Skin of body (tissue), 2 donors: ENCODE measurements around the gene EEF2. TPM values are rescaled to one million over a fixed set of nuclear protein-coding genes. Genes with fewer than 3 reads are reported as not detected.

Source experiments
- DNase-seq: peaks from one replicate; lab custom pipeline; 2025; lab: John Stamatoyannopoulos, UW
- total RNA-seq: library from RNA; depleted of rRNA; stranded (reverse); fragments of >200 nt; gene quantifications from one replicate; pipeline ENCODE4 v1.2.3, GENCODE V29; 2014

EEF2 gene
- total RNA-seq, result 1,711 TPM

DNA sequence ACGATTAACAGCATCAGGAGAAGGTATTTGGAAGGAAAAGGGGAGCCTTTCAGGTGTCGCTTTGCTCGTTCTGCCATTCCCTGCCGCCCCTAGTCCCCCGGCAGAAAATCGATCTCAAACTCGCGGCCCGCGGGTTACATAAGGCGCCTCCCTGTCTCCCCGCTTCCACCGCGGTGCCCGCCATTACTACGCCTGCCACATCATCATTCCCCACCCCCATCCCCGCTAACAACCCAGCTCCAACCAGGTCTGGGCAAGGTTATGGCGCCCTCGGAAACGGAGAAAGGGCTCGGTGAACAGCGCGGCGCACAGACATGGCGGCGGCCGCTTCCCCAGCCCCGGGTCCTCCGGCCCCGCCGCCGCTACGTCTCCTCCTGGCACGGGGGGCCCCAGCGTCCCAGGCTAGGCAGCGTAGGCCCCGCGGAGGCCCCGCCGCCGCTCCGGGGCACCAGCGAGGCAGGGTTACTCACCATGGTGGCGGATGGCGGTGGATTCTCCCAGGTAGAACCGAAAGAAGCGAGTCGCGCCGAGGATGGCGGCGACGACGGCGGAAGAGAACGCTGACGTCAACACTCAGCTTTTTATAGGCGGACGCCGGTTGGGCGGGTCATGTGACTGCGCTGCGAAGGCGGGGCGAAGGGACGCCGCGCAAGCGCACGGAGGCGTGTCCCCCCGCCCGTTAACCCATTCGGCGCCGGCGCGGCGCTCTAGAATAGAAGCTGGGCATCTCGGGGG, at the start of gene EEF2:
TSS of gene EEF2 (minus strand) at position 556 of the 735 bp plus-strand sequence. CDS start at position 473, 83 bp downstream.
- DNase-seq, result peak; percentile 89

DNA sequence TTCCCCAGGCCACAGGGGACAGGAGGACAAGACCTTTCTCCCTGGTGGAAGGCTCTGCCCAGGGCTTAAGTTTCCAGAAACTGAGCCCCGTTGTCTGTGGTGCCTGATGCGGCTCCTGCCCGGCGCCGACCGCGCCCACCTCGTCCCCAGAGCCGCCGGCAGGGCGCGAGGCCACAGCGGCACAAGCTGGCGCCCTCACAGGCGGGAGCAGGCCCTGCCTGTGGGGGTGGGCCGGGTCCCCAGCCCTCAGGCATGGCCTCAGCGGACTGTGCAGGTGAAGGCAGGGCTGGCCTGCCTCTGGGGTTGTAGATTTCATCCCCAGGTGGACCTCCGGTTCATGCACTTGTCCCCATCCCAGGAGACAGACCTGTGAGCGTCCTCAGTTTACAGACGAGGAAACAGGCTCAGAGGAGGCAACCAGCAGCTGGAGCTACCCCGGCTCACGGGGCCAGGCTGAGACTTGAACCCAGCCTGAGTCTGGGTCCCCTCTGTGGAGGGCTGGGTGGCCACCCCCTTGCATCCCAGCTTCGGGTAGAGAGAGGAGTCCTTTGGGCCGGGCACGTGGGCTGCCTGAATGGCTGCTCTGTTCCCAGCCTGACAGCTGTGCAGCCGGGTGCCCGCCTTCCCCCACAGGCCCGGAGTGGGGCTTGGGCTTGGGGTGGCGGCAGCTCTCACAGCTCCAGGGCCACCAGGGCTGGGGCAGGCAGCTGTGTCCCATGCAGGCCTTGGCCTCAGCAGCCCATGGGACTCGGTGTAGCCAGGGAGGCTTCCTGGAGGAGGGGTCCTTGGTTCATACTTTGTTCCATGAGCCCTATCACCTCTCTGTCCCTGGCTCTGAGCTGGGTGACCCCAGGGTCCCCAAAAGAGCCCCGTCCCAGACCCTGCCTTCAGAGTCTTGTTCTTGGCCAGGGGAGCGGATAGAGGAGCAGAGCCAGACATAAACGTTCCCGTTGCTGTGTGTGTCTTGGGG, 49.1 kb upstream of the EEF2 start:
- no peak for DNase-seq

DNA sequence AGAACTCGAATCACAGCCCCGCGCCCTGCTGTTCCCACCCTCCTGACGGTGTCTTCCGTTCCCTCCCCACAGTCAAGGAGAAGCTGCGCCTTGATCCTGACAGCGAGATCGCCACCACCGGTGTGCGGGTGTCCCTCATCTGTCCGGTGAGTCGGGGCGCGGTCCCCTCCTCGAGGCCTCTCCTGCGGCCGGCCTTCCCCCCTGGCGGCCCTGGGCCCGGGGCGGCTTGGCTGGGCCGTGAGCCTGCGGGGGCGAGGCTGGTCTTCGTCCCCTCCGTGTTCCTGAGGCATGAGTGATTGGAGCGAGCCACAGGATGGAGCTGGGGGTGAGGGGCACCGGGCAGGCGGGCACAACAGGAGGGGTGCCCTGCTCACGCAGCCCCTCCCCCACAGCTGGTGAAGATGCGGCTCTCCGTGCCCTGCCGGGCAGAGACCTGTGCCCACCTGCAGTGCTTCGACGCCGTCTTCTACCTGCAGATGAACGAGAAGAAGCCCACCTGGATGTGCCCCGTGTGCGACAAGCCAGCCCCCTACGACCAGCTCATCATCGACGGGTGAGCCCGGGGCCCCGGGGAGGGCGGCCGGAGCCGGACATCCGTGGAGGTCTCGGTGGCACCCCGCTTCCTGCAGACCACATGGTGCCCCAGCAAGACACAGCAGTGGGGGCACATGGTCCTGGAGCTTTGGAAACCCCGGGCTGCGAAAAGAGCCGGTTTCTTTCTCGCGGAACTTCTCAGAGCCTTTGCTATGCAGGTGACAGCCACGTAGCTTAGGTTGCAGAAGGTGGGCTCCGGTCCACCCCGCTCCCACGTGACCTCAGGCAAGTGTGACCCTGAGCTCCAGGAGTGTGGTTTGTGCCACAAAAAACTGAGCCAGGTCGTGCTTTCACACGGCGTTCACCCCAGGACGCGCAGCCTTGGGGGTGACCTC, 48.0 kb upstream of the EEF2 start:
- no peak for DNase-seq

DNA sequence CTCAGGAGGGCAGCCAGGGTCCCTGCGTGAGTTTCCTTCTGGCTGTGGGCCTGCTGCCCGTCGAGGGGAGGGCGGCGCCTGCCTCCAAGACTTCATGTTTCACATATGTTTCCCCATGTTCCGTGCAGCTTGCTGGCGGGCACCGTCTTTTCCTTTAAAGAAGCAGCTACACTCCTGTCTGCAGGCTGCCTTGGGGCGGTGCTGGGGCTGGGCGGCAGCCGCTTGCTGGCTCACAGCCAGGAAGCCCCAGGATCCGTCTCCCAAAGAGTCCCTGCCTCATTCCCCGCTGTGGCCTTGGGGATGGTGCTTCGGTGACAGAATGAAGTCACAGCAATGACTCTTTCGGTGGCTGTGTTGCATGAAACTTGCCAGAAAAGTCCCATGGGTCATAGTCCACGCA, 47.2 kb upstream of the EEF2 start:
- peak; percentile 35 for DNase-seq

DNA sequence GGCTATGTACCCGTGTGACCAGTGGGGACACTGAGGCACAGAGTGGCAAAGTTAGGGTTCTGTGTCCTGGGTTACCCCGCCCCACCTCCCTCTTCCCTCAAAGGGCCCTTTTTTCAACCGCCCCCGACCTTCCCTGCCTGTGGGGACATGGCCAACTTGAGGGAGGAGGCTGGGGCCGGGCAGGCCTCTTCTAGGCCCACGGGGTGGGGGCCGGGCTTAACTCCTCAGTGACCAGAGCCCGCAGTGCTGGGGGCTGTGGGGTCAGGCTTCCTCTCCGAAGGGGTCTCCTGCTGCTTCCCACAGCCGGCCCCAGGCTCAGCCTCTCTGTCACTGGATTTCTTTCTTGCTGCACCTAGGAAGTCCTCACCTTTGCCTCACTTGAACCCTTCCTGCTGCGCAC, 46.2 kb upstream of the EEF2 start:
- no peak for DNase-seq

DNA sequence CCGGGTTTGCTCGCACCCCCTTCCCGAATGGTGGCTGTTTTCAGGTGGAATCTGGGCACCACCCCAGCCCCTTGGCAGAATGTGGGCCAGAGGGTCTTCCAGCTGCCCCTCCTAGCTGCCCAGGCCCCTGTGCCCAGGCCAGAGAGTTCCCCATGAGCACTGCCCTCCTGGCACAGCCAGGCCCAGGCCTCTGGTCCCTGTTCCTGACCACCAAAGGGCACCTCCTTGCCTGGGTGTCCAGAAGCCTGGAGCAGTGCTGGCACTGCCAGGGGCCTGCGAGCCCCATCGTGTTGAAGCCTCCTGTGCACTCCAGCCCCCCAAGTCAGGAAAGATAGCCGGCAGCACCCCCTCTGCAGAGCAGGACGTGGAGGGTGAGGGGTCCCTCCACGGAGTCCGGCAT, 45.7 kb upstream of the EEF2 start:
- DNase-seq, result no peak

DNA sequence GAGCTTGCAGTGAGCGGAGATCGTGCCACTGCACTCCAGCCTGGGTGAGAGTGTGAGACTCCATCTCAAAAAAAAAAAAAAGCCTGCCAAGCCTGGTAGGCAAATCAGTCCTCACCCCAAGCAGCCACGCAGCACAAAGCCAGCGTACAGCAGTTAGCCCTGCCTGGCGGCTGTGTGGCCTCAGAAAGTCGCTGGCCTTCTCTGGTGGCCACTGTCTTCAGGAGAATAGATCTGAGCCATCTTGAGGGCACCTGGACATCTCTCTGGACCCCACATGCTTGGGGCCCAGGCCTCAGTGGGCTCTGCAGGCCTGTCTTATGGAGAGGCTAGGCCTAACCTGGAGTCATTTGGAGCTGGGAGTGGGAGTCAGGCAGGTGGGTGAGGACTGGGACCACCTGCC, 45.3 kb upstream of the EEF2 start:
- DNase-seq, result no peak

DNA sequence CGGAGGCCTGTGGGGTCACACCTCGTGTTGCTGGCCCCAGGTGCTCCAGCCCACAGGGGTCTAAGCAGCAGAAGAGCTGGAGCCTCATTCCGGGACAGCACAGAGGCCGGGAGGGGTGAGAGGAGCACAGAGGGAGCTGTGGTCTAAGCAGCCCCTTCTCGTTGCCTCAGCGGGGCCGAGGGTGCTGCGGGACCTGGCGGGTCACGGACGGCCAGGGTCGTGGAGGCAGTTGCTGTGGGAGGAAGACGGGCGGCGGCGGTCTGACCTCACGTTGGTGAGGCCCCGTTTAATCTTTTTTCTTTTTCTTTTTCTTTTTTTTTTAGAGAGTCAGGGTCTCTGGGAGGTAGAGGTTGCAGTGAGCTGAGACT, 44.0 kb upstream of the EEF2 start:
- no peak for DNase-seq

DNA sequence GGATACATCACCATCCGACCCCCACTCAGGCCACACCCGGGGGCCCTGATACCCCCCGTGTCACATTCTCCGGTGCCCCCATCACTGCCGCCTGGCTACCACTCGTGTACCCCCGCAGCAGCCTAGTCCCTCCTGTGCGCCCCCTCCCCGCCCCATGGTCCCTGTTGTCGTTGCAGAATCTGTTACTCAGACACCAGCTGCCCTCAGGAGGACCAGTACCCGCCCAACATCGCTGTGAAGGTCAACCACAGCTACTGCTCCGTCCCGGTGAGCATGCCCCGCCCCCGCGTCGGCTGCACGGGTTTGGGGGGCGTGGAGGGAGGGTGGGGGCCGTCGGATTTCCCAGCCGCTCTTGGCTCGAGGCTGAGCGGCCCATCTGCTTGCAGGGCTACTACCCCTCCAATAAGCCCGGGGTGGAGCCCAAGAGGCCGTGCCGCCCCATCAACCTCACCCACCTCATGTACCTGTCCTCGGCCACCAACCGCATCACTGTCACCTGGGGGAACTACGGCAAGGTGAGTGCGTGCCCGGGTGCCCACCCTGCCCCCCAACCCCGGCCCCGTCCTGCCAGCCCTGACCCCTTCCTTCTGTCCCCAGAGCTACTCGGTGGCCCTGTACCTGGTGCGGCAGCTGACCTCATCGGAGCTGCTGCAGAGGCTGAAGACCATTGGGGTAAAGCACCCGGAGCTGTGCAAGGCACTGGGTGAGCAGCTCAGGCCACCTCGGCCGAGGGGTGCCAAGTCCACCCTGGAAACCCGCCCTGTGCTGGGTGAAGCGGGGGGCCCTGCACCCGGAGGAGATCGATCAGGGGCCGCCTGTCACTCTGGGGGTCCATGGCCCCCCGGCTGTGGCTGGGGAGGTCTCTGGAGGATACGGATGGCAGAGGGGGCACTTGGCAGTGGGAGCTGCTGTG, 43.3 kb upstream of the EEF2 start:
- no peak for DNase-seq

DNA sequence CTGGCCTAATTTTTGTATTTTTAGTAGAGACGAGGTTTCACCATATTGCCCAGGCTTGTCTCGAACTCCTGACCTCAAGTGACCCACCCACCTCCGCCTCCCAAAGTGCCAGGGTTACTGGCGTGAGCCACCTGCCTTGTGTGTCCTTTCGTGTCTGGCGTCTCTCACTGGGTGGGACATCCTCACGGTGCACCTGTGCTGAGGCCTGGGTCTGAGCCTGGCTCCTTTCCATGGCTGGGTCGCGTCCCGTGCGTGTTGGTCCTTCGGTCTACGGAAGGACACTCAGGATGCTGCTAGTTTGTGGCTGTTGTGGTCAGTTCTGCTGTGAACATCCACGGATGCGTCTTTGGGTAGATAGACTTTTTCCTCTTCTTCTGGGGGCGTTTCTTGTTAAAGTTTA, 41.9 kb upstream of the EEF2 start:
- no peak for DNase-seq

DNA sequence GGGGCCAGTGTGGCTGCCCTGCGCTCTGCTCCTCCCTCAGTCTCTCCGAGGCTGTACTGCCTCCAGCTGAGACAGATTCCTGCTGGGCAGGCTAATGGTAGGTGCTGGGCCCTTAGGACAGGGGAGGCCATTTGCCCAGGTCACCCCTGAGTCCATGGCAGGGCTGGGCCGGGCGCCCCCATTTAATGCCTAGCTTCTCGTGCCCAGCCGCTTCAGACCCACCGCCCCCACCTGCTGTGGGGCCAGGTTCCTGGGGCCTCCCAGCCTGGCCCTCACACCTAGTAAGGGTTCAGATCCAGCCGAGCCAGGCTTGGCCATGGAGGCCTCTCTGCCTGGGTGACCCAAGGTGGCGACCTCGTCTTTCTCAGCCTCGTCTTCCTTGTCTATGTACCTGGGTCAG, 40.1 kb upstream of the EEF2 start:
- DNase-seq, result no peak

DNA sequence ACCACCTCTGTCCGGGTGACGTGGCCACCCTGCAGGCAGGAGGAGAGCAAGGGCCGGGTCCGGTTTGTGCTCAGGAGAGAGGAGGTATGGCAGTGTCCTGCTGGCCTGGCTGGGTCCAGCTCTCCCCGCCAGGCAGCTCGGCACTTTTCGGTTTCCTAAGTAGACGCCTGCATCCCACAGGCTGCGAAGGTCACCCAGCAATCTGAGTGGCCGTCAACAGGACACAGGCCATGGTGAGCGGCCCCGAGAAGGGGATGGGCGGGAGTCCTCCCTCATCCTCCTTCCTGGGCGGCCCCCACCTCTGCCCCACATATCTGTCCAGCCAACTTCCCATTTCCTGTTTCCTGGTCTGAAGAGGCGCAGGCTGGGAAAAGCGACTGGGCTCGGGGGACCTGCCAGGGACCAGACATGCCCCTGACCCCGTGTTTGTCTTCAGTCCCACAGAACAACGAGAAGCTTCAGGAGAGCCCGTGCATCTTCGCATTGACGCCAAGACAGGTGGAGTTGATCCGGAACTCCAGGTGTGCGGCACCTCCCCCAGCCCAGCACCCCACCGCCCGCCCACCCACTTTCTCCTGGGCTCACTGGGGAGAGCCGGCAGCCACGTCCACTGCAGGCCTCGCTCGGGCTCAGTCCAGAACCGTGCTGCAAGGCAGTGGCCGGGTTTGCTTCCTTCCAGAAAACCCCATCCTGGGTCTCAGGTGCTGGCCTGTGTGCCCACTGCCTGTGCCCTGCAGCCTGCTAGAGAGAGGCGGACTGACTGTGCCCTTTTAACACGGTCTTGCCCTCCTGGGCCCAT, 38.5 kb upstream of the EEF2 start:
- DNase-seq, result no peak

DNA sequence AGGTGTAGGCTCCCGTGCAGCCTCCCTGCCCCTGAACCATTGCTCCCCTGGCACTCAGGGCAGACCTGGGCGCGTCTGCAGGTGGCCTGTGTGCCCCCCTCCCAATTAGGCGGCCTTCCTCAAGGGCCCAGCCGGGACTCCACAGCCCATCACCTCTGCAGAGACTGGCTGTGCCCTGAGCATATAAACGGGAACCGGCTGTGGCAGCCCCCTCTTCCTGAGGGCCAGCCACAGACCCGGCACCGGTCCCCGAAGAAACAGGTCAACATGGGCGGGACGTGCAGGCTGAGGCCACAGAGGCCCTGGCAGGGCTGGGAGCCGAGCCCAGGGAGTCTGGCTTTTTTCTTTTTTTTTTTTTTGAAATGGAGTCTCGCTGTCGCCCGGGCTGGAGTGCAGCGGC, 34.3 kb upstream of the EEF2 start:
- DNase-seq, result no peak

DNA sequence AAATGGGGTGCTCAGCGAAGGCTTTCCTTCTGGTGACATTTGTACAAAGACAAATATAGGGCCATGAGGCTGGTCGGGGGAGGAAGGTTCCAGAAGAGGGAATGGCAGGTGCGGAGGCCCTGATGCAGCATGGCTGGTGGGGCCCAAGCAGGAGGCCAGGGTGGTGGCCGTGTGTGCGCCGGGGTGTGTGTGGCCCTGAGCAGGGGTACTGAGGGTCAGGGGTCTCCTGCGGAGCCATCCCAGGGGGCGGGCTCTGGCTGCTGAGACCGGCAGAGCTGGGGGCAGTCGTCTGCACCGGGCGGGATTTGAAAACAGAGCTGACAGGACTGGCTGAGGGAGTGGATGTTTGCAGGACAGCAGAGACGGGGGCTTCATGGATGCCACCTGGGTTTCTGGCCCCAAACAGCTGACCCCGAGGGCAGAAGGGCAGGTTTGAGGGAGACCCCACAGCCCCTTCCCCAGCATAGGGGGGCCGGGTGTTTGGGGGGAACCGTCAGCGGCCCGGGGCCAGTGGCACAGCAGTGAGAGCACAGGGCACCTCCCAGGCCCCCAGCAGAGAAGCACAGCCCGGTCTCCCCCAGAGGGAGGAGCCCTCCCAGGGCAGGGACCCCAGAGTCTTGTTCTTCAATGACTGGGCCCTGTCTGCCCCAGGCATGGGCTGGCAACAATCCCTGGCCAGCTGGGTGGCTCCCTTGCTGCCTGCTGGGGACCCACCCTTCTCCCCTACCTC, 33.7 kb upstream of the EEF2 start:
- DNase-seq, result no peak

DNA sequence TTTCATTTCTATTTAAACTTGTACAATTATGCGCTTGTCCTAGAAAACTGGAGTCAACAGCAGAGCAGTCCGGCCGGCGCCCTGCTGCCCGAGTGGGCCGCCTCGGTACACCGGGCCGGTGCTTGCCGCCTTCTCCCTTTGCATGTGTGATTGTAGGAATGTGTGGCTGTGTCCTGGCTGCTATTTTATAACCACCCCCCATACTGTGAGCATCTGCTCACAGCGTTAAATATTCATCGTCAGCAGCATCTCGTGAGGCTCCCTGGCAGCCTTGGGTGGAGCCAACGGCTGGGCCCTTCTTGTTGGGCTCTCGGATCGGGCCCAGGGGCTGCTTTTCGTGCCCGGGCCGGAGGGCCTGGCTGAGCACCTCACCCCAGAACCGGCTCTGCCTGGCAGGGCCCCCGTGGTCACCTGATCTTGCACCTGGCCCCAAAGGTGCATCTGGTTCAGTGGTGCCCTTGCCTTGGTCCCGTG, 32.9 kb upstream of the EEF2 start:
- DNase-seq, result no peak

DNA sequence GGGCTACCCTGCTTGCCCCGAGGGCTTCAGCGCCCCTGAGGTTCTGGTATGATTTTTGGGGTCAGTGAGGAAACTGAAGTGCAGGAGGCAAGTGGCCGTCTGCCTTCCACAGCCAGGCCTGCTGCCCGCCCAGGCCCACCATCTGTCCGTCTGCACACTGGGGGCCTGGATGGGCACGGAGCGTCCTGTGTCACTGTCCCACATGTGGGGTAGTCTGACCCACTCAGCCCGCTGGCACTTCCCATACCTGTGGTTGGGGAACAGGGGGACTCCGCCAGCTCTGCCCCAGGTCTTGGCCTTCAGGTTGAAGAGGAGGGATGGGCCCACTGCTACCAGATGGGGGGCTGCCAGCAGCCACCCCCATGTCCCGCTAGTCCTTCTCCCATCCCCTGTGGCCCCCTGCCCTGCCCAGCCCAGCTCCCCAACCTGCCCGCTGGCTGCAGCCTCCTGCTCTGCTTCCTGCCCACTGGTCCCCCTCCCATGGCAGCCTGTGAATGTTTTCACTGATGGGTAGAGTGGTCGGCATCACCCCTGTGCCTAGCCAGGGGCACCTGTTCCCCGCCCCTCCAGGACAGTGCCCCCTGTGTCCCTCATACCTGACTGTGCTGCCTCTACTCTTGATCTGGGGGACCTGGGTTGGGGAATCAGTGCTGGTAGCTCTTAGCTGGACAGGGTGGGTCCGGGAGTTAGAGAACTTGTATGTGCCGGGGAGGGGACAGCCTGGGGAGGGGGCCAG, 31.8 kb upstream of the EEF2 start:
- DNase-seq, result no peak

DNA sequence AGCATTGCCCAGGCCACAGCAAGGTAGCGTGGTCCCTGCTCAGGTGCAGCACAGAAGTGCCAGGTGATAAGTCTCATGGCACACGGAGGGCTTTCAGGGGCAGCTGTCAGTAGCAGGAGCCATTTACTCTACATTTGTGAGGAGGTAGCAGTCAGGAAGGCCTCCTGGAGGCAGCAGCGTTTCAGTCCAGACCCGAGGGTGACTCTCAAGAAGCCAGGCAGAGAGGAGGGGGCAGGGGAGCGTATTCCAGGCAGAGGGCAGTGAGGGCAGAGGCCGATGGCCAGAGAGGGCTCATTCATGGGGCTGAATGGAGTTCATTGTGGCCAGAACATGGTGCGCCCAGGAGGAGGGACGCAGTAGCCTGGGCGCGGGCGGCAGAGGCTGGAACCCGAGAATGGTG, 31.2 kb upstream of the EEF2 start:
- DNase-seq, result no peak
